Endometrium (tissue), 2 donors: Measurements from ENCODE around the gene CRKL.

Experiments
- FAIRE-seq: peaks from 2 replicates; lab custom pipeline; 2012; peaks lifted over from hg19 to GRCh38; lab: Jason Lieb, UNC
- donor health status: control.
- donor health status: control.

CRKL gene

GRCh38 chr22:20952544-20953341 is 35.5 kb downstream of the CRKL start:
- FAIRE-seq = no peak

GRCh38 chr22:20953342-20953608 is 36.1 kb downstream of the CRKL start:
- FAIRE-seq = no peak

- no peak for FAIRE-seq
These were observed 36.7 kb downstream of the CRKL start for GRCh38 chr22:20953668-20954500.

DNA sequence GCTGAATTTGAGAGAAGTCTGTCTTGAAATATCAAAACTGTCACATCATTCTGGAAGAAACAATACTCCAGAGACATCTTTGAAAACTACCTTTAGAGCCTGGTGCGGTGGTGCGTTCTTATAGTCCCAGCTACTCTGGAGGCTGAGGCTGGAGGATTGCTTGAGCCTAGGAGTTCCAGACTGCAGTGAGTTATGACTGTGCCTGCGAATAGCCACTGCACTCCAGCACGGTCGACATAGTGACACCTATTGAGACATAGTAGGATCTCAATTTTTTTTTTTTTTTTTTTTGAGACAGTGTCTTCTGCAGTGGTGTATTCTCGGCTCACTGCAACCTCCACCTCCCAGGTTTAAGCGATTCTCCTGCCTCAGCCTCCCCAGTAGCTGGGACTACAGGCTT is 38.3 kb downstream of the CRKL start:
- no peak for FAIRE-seq

DNA sequence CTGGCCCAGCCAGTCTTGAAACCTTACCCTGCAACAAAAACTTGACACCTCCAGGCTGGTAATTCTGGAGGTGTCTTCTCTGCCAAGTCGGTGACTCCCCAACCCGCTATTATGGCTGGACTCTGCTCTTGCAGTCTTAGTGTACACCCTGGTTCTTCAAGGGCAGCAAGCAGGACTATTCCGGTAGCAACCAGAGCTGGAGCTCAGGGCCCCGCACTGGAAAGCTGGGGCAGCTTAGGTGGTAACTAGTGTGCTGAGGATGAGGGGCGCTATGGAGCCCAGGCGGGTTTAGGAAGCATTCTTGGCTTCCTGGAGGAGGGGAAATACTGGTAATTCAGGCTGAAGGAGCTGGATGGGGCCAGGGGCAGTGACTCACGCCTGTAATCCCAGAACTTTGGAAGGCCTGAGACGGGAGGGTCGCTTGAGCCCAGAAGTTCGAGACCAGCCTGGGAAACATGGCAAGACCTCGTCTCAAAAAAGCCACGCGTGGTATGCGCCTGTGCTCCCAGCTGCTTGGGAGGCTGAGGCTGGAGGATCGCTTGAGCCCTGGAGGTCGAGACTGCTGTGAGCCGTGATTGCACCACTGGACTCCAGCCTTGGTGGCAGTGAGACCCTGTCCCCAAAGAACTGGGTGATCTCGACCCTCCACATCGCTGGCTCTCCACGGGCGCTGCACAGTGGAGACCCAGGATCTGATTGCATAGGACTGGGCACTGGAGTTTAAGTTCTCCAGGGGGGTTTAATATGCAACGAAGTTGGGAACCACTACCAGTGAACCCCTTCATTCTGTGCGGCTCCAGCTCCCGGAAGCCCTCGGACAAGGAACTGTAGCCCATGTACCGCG is 39.3 kb downstream of the CRKL start:
- no peak for FAIRE-seq

DNA sequence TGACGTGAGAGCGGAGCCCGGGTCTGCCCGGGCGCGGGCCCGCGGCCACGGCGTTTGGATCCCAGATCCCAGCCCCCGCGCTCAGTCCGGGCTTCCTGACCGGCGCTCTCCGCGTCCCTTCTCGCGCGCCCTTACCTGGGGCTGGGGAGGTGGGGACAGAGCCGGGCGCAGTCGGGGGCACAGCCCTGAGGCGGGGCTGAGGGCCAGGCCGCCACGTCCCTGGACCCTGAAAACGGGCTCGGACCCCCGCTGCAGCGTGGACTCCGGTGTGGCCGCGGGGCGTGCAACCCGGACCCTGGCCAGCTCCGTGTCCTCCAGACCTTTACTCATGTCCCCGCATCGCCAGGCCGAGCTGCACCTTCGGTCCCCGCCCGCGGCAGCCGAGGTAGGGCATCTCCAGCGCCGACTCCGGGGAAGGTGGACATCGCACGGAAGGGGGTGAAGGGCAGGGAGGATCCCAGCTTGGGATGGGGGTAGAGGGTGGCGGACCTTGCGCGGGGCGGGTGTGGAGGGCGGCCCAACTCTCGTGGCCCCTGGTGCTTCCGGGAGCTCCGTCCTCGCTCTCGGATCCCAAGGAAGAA is 40.0 kb downstream of the CRKL start:
- FAIRE-seq = no peak

DNA sequence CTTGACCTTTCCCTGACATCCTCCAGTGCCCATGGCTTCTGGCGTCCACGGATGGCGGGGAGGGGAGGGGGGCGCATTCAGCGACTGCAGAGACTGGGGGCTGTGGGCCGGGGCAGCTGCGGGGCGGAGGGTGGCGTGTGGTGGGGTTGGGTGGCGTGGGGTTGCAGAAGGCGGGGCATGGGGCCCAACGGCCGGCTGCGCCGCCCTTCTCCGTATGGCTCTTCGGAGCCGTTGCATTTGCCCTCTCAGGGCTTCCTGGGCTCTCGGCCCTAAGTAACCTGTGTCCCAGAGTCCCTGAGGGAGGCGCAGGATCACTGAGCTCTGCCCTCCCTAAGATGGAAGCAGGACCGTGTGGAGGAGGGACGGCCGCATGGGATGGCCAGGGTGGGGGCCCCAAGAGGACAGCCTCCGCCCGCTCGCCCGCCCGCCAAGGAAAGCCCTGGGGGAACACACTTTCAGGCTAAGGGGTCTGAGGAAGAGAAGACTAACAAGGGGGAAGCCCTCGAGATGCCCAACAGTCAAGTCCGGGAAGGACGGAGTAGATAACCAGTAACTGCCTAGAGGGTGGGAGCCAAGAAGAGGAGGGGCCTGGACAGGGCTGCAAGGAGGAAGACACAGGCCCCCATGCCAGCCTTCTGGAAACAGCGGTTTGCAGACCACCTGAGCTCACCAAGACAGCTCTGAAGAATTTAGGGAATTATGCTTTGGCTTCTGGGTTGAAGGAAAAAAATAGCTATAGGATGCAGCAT is 40.6 kb downstream of the CRKL start:
- FAIRE-seq = no peak

DNA sequence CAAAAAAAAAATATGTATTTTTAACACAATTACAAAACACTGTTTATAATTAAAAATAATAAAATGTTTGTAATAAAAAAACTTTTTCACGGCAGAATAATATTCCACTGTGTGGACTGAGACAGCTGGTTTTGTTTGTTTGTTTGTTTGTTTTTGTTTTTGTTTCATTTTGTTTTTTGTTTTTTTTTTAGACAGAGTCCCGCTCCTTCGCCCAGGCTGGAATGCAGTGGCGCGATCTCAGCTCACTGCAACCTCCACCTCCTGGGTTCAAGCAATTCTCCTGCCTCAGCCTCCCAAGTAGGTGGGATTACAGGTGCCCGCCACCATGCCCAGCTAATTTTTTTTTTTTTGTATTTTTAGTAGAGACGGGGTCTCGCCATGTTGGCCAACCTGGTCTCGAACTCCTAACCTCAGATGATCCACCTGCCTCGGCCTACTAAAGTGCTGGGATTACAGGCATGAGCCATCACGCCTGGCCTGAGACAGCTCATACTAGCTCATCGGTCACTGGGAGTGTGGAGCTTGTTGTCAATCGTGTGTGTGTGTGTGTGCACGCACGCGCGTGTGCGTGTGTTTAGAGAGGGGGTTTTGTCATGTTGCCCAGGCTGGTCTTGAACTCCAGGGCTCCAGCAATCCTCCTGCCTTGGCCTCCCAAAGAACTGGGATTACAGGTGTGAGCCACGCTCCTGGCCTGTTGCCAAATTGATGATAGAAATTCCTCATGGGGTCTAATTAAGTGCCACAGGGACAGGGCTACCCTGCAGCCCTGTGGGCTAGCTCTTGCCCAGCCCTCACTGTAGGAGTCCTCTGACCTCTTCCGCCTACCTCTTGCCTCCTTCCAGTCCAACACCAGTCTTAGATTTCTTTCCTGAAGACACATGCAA is 42.6 kb downstream of the CRKL start:
- FAIRE-seq = no peak

- FAIRE-seq = no peak
These were observed 43.4 kb downstream of the CRKL start for GRCh38 chr22:20960609-20961008.

DNA sequence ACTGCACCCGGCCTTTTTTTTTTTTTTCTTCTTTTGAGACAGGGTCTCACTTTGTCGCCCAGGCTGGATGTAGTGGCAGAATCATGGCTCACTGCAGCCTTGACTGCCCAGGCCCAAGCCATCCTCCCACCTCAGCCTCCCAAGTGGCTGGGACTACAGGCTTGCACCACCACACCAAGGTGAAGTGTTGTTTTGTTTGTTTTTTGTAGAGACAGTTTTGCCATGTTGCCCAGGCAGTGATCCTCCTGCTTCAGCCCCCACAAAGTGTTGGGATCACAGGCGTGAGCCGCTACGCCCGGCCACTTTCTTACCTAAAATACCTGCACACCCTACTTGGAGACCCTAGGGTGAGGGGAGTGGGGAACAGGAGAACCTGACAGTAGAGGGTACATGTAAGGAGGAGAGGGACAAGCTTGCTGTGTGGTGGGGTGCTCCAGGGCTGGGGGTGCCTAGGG is 45.3 kb downstream of the CRKL start:
- no peak for FAIRE-seq

DNA sequence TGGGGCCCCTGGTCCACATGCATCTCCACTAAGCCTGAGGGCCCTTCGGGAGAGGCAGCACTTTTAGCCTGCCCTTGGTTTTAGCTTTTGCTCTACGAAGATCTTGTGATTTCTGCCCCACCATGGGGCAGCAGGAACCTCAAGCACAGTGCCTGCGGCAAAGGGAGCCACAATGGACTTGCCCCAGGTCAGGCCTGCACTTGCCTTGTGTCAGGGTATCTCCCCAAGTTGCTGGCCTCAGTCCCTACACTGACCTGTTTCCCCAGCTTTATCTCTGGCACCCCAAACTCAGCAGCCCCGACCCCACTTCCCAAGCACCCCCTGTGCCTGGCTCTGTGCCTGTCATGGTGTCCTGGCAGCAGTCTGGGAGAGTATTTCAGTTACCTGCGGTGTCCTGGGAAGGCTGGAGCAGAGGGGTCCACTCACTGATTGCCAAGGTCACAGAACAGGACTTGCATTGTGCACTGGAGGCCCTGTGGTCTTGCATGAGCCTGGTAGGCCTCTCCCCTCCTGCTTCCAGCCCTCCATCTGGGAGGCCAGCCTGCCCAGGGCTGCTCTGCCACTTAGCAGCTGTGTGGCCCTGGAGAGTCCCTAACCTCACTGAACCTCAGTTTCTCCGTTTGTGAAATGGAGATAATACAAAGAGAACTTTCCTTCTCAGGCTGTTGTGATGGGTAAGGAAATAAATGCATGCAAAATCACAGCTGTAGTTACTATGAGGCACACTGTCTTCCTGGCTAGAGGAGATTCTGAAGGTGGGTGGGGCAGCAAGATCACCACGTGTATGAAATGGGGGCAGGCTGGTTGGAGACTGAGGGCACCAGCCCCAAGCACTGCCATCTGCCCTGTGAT is 46.2 kb downstream of the CRKL start:
- FAIRE-seq = no peak

DNA sequence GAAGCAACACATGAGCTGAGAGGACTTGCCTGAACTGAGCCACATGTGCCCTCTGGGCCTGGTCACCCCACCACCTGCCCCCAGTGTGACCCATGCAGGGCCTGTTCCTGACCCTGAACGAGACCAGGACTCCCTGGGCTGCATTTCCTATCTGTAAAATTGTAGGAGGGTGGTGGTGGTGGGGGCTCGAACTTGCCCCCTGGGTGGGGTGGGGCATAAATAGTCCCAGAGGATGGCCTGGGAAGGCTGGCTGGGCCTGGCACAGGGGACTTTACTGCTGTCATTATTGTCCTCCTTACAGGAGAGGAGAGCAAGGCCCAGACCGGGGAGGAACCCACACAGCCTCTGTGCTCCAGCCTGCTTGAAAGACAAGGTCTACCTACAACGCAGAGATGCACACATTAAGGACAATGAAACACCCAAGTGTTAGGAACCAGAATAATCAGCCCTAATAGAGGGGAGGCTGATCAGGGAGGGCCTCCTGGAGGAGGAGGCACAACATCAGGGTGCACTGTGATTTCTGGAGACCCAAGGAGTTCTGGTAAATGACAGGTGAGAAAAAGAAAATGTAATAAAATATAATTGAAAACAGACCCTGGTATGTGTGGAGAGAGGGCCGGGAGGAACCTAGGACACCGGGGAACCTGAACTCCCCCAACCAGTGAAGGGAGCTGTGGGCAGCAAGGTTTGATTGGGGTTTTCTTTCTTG is 47.0 kb downstream of the CRKL start:
- FAIRE-seq = no peak

- no peak for FAIRE-seq
These were observed 47.5 kb downstream of the CRKL start for GRCh38 chr22:20964799-20965103.

DNA sequence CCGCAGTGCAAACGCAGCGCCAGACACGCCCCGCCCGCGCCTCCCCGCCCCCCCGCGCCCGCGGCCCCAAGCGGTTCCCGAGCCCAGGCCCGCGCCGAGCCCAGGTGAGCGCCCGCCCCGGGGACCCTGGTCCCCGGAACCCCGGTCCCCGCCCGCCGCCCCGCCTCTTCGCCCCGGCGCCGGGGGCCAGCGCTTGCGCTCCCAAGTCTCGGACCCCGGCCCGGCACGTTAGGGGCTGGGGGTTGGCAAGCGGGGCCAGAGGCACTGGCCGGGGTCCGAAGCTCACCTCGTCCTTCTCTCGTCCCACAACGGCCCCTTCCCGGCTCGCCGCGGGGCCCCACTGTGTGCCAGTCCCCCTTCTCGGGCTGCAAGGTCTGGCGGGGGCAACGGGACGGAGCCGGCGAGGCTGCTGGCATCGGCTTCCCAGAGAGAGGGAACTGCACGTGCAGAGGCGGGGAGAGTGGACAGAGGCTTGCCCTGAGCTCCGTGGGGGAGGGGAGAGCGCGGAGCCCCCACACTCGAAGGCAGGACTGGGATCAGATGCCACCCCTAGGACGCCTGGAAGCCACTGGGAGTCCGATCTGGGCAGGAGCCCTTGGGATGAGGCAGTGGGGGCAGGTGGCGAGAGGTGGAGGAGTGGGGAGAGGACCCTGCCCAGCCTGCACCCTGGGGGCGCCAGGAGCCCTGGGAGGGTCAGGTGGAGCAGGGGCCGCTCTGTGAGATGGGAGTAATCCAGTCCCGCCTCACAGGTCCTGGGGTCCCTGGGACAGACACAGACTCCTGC is 48.1 kb downstream of the CRKL start:
- FAIRE-seq = no peak

DNA sequence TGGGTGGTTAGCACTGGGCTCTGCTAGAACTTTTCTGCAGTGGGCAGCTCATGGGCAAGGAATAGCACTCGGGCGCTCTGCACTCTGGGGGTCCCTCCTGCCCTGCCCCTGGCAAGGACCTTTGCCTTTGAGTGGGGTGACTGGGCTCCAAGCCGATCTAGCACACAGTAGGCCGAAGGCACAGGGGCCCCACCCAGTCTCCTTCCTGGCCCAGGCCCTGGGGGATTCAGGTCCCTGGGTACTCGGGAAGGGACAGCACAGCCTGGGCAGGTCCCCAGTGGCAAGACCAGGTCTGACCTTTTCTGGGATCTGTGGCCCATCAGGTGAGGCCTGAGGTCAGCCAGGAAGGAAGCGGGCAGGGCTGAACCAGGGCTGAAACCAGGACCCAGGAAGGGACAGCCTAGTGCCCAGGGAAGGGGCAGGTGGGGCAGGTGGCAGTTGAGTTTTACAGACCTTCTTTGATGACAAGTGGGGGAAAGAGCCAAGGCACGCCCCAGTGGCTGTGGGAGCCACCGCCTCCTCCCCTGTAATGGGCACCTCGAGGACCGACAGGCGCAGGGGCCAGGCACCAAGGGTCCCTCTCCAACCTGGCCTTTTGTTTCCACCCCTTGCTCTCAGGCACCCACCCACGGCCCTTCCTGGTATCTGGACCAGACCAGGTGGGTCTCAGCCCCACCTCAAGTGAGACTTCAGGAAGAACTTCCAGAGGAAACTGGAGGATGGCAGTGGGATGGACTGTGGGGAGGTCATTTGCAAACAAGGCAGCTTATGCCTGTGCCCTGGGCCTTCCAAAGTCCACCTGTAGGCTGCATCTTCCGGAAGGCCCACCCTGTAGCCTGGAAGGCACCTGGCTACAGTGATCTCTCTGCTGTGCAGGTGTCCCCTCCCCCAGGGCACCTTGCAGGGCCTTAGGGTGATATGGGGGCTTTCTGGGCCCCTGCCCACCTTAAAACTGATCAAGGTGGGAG is 49.0 kb downstream of the CRKL start:
- FAIRE-seq = no peak

GRCh38 chr22:20966883-20967696 is 49.9 kb downstream of the CRKL start, which contains the start of gene AIFM3:
AIFM3 (plus strand) TSS chr22:20967255; CDS start chr22:20967945, 690 bp downstream.
- no peak for FAIRE-seq
